Measurements from ENCODE around the gene SULT1A1.
"Not testable (repeated sequence)": the region's sequence is repeated elsewhere in the genome, so short reads cannot be mapped to it uniquely, and the experiment has no call there.

SULT1A1 gene

GRCh38 chr16:28608496-28608808 is 1.4 kb downstream of the SULT1A1 start:
- not testable (repeated sequence) for DNase-seq

- not testable (repeated sequence) for DNase-seq
Observed at GRCh38 chr16:28607681-28608495, 2.0 kb downstream of the SULT1A1 start.

GRCh38 chr16:28607116-28607623 is 2.7 kb downstream of the SULT1A1 start:
- no peak for DNase-seq

GRCh38 chr16:28606291-28607115 is 3.3 kb downstream of the SULT1A1 start:
- DNase-seq, result no peak

- no peak for DNase-seq
Observed at GRCh38 chr16:28604186-28604565, 5.7 kb downstream of the SULT1A1 start.

GRCh38 chr16:28603381-28604185 is 6.3 kb downstream of the SULT1A1 start:
- DNase-seq, result no peak

GRCh38 chr16:28602529-28602928 is 7.3 kb downstream of the SULT1A1 start:
- no peak for DNase-seq

GRCh38 chr16:28602062-28602461 is 7.8 kb downstream of the SULT1A1 start:
- DNase-seq, result not testable (repeated sequence)

GRCh38 chr16:28601589-28601988 is 8.3 kb downstream of the SULT1A1 start:
- not testable (repeated sequence) for DNase-seq

- DNase-seq, result not testable (repeated sequence)
Observed at GRCh38 chr16:28600965-28601364, 8.9 kb downstream of the SULT1A1 start.

- DNase-seq, result not testable (repeated sequence)
Observed at GRCh38 chr16:28599377-28600285, 10.2 kb downstream of the SULT1A1 start.

- no peak for DNase-seq
Observed at GRCh38 chr16:28597692-28598261, 12.1 kb downstream of the SULT1A1 start.

GRCh38 chr16:28596840-28597691 is 12.8 kb downstream of the SULT1A1 start, which contains the start of gene SULT1A2:
TSS of gene SULT1A2 (minus strand) at chr16:28597050. CDS start at chr16:28595930, 1,120 bp downstream.
- DNase-seq, result no peak

GRCh38 chr16:28596115-28596630 is 13.7 kb downstream of the SULT1A1 start:
- no peak for DNase-seq

- DNase-seq, result not testable (repeated sequence)
Observed at GRCh38 chr16:28595451-28595850, 14.4 kb downstream of the SULT1A1 start.

GRCh38 chr16:28592979-28593553 is 16.8 kb downstream of the SULT1A1 start:
- DNase-seq, result no peak

- no peak for DNase-seq
Observed at GRCh38 chr16:28592511-28592910, 17.3 kb downstream of the SULT1A1 start.

GRCh38 chr16:28591355-28591754 is 18.5 kb downstream of the SULT1A1 start:
- no peak for DNase-seq

Data from T-helper 2 cell (primary cell).